BJ (cell line): ENCODE results near the gene IGF2BP3. TPM values are rescaled to one million over a fixed set of nuclear protein-coding genes. Genes with fewer than 3 reads are reported as not detected.

Experiments
- CTCF ChIA-PET: fragments of 350-600 bp; formaldehyde crosslinking; extraction: SDS; loops from one replicate; lab custom pipeline; 2021; ENCODE audit warnings: antibody characterized with exemption, inconsistent platforms; lab: Yijun Ruan, JAX
- POLR2A ChIA-PET: fragments of 300-600 bp; sonication (Branson Sonifier 250); formaldehyde crosslinking; extraction: SDS; loops from one replicate; lab custom pipeline; 2021; ENCODE audit warnings: antibody characterized with exemption; lab: Charles Lee
- DNase-seq: peaks from one replicate; pipeline ENCODE4 v3.0.0-alpha.2; 2011; ENCODE audit warnings: low read depth
- H3K27me3 ChIP-seq: 2 replicates; pipeline ENCODE4 v1.6.0; 2011; ENCODE audit warnings: low read length; ENCODE audit not compliant: control insufficient read depth, insufficient read depth
- H3K36me3 ChIP-seq: 2 replicates; pipeline ENCODE4 v1.5.1; 2011; ENCODE audit warnings: low read length; ENCODE audit not compliant: control insufficient read depth, insufficient read depth
- H3K4me3 ChIP-seq: 2 replicates; pipeline ENCODE4 v1.5.1; 2011; ENCODE audit warnings: low read depth, mild to moderate bottlenecking, control low read depth, low read length
- CTCF ChIP-seq: IDR thresholded peaks from 2 replicates; pipeline ENCODE4 v1.5.1; 2011; ENCODE audit warnings: low read depth, mild to moderate bottlenecking, control low read depth, inconsistent platforms, low read length, moderate library complexity; ENCODE audit not compliant: insufficient read depth
- polyA plus RNA-seq: library from polyadenylated mRNA; depleted of rRNA; stranded (reverse); fragments of >200 nt; gene quantifications from 2 replicates; pipeline ENCODE4 v1.2.3, GENCODE V29; 2011; rRNA removed
- small RNA-seq: library from RNA; depleted of rRNA; stranded (forward); fragments of <200 nt; gene quantifications from one replicate; pipeline ENCODE3, GENCODE V24; 2012; ENCODE audit warnings: low replicate concordance, low read depth; ENCODE audit not compliant: insufficient read length

The IGF2BP3 gene
- polyA plus RNA-seq, 1 experiment, result 14.4 TPM

GRCh38 chr7:23266918-23267317 lies 203.4 kb downstream of the IGF2BP3 start:
- POLR2A ChIA-PET, result no interaction called here
- no peaks in the 10 kb centered on the region; the same call in 1 of the 2 replicates for H3K36me3 ChIP-seq

GRCh38 chr7:23264916-23265458 lies 205.3 kb downstream of the IGF2BP3 start:
- ChIA-PET CTCF (interaction anchor here (1.2 to 5.5 kb wide), 5 partner anchors 7 to 80 kb away, joined by 3 to 39 read pairs (median 7); no protein-coding TSS in a partner anchor), POLR2A (no interaction called here)
- no peak overlapping the region for H3K4me3 ChIP-seq
- no peak for TF ChIP-seq CTCF
- no peak for DNase-seq
- H3K27me3 ChIP-seq, result no peaks in the 10 kb centered on the region
- no peaks in the 10 kb centered on the region; the same call in 1 of the 2 replicates for H3K36me3 ChIP-seq

More at GRCh38 chr7:23266918-23267317, 203.4 kb downstream of the IGF2BP3 start:
- no peak for TF ChIP-seq CTCF
- CTCF ChIA-PET, result interaction anchor here (0.7 to 1.7 kb wide), 3 partner anchors 10 to 196 kb away, joined by 3 to 7 read pairs (median 3); no protein-coding TSS in a partner anchor
- H3K27me3 ChIP-seq, result no peaks in the 10 kb centered on the region
- H3K4me3 ChIP-seq, result no peak overlapping the region
- no peak for DNase-seq

GRCh38 chr7:23261843-23262452 lies 208.3 kb downstream of the IGF2BP3 start:
- peak; percentile 96 for TF ChIP-seq CTCF
- CTCF ChIA-PET, result interaction anchor here (0.6 to 5.5 kb wide), 7 partner anchors 10 to 261 kb away, joined by 3 to 39 read pairs (median 5); no protein-coding TSS in a partner anchor
- no peaks in the 10 kb centered on the region for H3K27me3 ChIP-seq
- POLR2A ChIA-PET, result no interaction called here
- no peaks in the 10 kb centered on the region for H3K36me3 ChIP-seq
- H3K4me3 ChIP-seq, result no peak overlapping the region
- no peak for DNase-seq

GRCh38 chr7:23260371-23260770 lies 209.9 kb downstream of the IGF2BP3 start:
- Histone ChIP-seq H3K4me3 (no peak overlapping the region), H3K27me3 (no peaks in the 10 kb centered on the region), H3K36me3 (no peaks in the 10 kb centered on the region)
- DNase-seq, result no peak
- ChIA-PET POLR2A (no interaction called here), CTCF (interaction anchor here (0.6 to 5.5 kb wide), 6 partner anchors 11 to 286 kb away, joined by 3 to 39 read pairs (median 4); no protein-coding TSS in a partner anchor)
- no peak for TF ChIP-seq CTCF

Small RNA genes lying within 50 kb of the gene (small RNA-seq; reads per million reads assigned to genes)
- gene AC079780.1 (not detected), gene RF00019 (not detected), gene RNU7-143P (not detected), gene SNORD65C (143 reads per million, percentile 92 among the genes with 10 or more reads in this experiment)

Other genes with a start within 250 kb of the IGF2BP3 start
- 54.5 and 66.8 TPM in 2 replicates for gene GPNMB, start 223.7 kb downstream of the IGF2BP3 start, polyA plus RNA-seq
- 26.5 and 52.7 TPM in 2 replicates for gene MALSU1, start 171.2 kb downstream of the IGF2BP3 start, polyA plus RNA-seq
- 29.3 and 56.2 TPM in 2 replicates for gene TRA2A, start 61.5 kb upstream of the IGF2BP3 start, polyA plus RNA-seq
- 2.4 and 5.0 TPM in 2 replicates for gene CCDC126, start 126.9 kb upstream of the IGF2BP3 start, polyA plus RNA-seq
- gene FAM221A, start 209.7 kb upstream of the IGF2BP3 start, polyA plus RNA-seq, result 1.1 TPM in 2 replicates
- not detected in 2 replicates for gene STK31, start 239.7 kb upstream of the IGF2BP3 start, polyA plus RNA-seq